Muscle layer of duodenum (tissue), 2 donors: Measurements from ENCODE around the gene AGPAT1.
A peak's percentile ranks its signal among the peaks of the same experiment; 100 is the strongest.

ENCODE experiments used
- H3K27ac ChIP-seq: one replicate; pipeline ENCODE4 v1.7.0; 2013; ENCODE audit warnings: mild to moderate bottlenecking, low read length
- H3K27me3 ChIP-seq: one replicate; pipeline ENCODE4 v1.7.0; 2013; ENCODE audit warnings: low read depth, mild to moderate bottlenecking, control low read depth, low read length
- H3K36me3 ChIP-seq, 2 donors: one replicate each; pipeline ENCODE4 v1.7.0; 2013; ENCODE audit warnings: low read length in 2 of 2, control low read depth in 1 of 2, mild to moderate bottlenecking in 1 of 2; ENCODE audit not compliant: insufficient read depth in 2 of 2, control insufficient read depth in 1 of 2
- H3K4me1 ChIP-seq, 2 donors: one replicate each; pipeline ENCODE4 v1.7.0; 2013; ENCODE audit warnings: low read length in 2 of 2, mild to moderate bottlenecking in 2 of 2, control low read depth in 1 of 2, moderate library complexity in 1 of 2; ENCODE audit not compliant: insufficient read depth in 2 of 2, control insufficient read depth in 1 of 2
- H3K4me3 ChIP-seq, 2 donors: one replicate each; pipeline ENCODE4 v1.7.0; 2013; ENCODE audit warnings: low read length in 2 of 2, low read depth in 1 of 2, mild to moderate bottlenecking in 1 of 2
- H3K9me3 ChIP-seq, 2 donors: one replicate each; pipeline ENCODE4 v1.7.0; 2013; ENCODE audit warnings: low read length in 2 of 2, control low read depth in 1 of 2, mild to moderate bottlenecking in 1 of 2; ENCODE audit not compliant: control insufficient read depth in 1 of 2
- donor health status: healthy.

Gene AGPAT1

GRCh38 chr6:32175711-32176475 is at the start of gene AGPAT1:
Gene AGPAT1 (minus strand): TSS chr6:32176084. CDS start chr6:32171496, 4,588 bp downstream.
- Histone ChIP-seq H3K9me3 (no peaks in the 10 kb centered on the region), H3K36me3 (peaks cover 7 to 14% of the 10 kb centered on the region in 2 donors), H3K4me3 (peak within 1 kb of the TSS; percentile 80 to 84), H3K27ac (peak within 1 kb of the TSS; percentile 99), H3K27me3 (no peaks in the 10 kb centered on the region), H3K4me1 (peaks cover 35 to 48% of the 10 kb centered on the region in 2 donors)

DNA sequence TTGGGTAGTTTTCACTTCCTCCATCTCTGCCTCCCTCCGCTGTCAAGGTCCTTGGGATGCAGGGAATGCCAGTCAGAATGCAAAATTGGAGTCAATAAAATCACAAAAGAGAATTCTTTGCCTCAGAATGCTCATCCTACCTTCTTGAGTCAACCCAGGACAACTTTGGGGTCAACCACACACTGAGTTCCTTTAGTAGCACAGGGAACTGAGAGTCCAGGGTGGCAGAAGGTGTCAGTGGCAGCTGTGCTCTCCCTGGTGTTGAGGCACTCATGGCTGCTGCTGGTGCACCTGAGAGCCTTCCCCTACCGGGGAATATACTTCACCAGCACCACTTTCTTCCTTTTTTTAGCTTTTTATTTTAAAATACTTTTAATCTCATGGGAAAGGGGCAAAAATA is 48.8 kb upstream of the AGPAT1 start:
- H3K27me3 ChIP-seq = no peaks in the 10 kb centered on the region
- H3K27ac ChIP-seq = no peak overlapping the region
- H3K4me1 ChIP-seq = no peaks in the 10 kb centered on the region
- H3K4me3 ChIP-seq = no peak overlapping the region
- no peaks in the 10 kb centered on the region for H3K9me3 ChIP-seq
- no peaks in the 10 kb centered on the region for H3K36me3 ChIP-seq

DNA sequence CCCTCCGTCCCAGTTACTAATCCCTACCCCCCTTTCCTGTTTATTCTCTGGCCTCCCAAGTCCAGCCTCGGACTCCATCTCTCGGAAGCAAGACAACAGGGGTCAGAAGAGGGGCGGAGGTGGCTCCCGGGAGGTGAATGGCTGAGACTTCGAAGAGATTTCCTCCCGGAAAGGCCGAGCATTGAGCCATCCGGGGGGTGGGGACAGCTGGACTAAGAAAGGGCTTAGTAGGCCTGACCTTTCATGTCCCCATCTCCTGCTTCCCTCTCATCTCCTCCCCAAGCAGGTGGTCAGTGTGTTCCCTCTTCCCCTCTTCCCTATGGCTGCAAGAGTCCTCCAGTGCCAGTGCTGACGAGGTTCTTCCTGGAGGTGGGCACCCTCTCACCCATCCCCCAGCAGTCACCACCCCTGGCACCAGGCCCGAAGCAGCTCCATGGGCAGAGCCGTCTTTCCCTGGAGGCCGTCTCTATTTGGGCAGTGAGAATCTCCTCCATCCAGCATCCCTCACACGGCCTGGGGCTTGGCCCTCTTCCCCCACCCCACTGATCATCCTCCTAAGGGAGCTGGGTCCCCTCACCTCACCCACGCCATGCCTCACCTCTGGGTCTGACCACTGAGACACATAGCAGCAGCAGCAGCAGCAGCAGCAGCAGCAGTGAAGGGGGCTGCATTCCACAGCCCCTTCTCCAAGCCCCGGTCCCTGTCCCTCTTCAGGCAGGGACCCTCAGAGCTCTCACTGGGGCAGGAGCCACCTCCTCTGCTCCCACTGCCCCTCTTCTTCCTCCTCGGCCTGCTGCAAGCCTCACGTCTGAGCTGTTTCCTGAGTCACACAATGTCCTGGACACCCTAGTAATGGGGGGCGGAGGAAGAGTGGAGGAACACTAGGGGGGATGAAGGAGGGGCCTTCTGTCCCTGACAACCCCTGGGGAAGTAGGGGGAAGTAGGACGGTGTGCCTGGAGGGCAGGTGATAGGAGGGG is 47.7 kb upstream of the AGPAT1 start, which contains the start of gene NOTCH4:
Gene NOTCH4, minus strand, starts transcription at position 810 of the 978 bp plus-strand sequence. Its CDS starts 139 bp downstream, at position 671.
- H3K27me3 ChIP-seq = no peaks in the 10 kb centered on the region
- no peaks in the 10 kb centered on the region for H3K36me3 ChIP-seq
- H3K27ac ChIP-seq = no peak within 1 kb of the TSS
- H3K4me3 ChIP-seq = no peak within 1 kb of the TSS
- H3K9me3 ChIP-seq = no peaks in the 10 kb centered on the region
- H3K4me1 ChIP-seq = no peaks in the 10 kb centered on the region

- Histone ChIP-seq H3K4me1 (no peaks in the 10 kb centered on the region), H3K27me3 (no peaks in the 10 kb centered on the region), H3K4me3 (no peak overlapping the region), H3K9me3 (no peaks in the 10 kb centered on the region), H3K27ac (no peak overlapping the region), H3K36me3 (no peaks in the 10 kb centered on the region)
Measured at GRCh38 chr6:32222333-32223230, 46.7 kb upstream of the AGPAT1 start.

- Histone ChIP-seq H3K4me1 (no peaks in the 10 kb centered on the region), H3K4me3 (no peak overlapping the region), H3K27ac (no peak overlapping the region), H3K27me3 (no peaks in the 10 kb centered on the region), H3K36me3 (no peaks in the 10 kb centered on the region), H3K9me3 (no peaks in the 10 kb centered on the region)
Measured at GRCh38 chr6:32220021-32220420, 44.1 kb upstream of the AGPAT1 start.

- Histone ChIP-seq H3K36me3 (no peaks in the 10 kb centered on the region), H3K4me3 (no peak overlapping the region), H3K9me3 (no peaks in the 10 kb centered on the region), H3K4me1 (no peaks in the 10 kb centered on the region), H3K27me3 (no peaks in the 10 kb centered on the region), H3K27ac (no peak overlapping the region)
Measured at GRCh38 chr6:32218167-32218566, 42.3 kb upstream of the AGPAT1 start.

DNA sequence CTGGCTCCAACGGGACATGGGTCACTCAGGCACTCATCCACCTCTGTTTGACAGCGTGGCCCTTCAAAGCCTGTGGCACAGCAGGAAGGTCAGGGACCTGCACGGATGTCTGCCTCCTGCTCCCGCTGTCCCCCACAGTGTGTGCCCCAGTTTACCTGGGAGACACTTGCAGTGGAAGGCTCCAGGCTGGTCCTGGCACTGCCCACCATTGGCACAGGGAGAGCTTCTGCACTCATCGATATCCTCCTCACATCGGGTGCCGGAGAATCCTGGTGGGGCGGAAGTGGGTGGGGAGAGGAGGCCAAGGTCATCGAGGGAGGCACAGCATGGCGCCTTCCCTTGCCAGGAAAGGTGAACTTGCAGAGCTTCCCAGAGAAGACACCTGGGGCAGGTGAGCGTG is 41.1 kb upstream of the AGPAT1 start:
- no peaks in the 10 kb centered on the region for H3K36me3 ChIP-seq
- H3K4me3 ChIP-seq = no peak overlapping the region
- H3K9me3 ChIP-seq = no peaks in the 10 kb centered on the region
- H3K27me3 ChIP-seq = no peaks in the 10 kb centered on the region
- H3K4me1 ChIP-seq = no peaks in the 10 kb centered on the region
- no peak overlapping the region for H3K27ac ChIP-seq

DNA sequence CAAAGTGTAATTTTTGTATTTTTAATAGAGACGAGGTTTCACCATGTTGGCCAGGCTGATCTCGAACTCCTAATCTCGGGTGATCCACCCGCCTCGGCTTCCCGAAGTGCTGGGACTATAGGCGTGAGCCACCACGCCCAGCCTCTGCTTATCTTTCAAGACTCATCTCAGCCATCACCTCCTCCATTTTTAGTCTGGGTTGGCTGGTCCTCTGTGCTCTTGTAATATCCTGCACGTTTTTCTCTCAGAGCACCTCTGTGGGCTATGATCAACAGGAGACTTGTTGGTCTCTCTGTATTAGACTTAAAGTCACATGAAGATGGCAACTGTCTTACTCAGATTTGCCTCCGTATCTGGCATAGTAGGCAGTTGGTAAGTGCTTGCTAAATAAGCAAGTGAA is 40.4 kb upstream of the AGPAT1 start:
- Histone ChIP-seq H3K9me3 (no peaks in the 10 kb centered on the region), H3K4me3 (no peak overlapping the region), H3K36me3 (no peaks in the 10 kb centered on the region), H3K27me3 (no peaks in the 10 kb centered on the region), H3K27ac (no peak overlapping the region), H3K4me1 (no peaks in the 10 kb centered on the region)

DNA sequence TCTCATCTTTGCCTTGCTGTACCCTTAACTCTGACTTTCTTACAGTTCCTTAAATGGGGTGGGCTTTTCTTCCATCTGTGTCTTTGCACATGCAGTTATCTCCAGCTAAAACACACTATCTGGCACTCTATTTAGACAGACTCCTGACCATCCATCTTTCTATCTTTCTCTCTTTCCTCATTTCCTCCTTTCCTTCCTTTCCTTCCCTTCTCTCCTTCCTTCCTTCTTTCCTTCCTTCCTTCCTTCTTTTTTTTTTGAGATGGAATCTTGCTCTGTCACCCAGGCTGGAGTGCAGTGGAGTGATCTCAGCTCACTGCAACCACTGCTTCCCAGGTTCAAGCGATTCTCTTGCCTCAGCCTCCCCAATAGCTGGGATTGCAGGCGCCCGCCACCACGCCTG is 39.7 kb upstream of the AGPAT1 start:
- Histone ChIP-seq H3K9me3 (no peaks in the 10 kb centered on the region), H3K27ac (no peak overlapping the region), H3K4me1 (no peaks in the 10 kb centered on the region), H3K36me3 (no peaks in the 10 kb centered on the region), H3K27me3 (no peaks in the 10 kb centered on the region), H3K4me3 (no peak overlapping the region)

- Histone ChIP-seq H3K9me3 (no peaks in the 10 kb centered on the region), H3K27me3 (no peaks in the 10 kb centered on the region), H3K4me3 (no peak overlapping the region), H3K4me1 (no peaks in the 10 kb centered on the region), H3K36me3 (no peaks in the 10 kb centered on the region), H3K27ac (no peak overlapping the region)
Measured at GRCh38 chr6:32214126-32214525, 38.2 kb upstream of the AGPAT1 start.
